Measurements from ENCODE around the gene ARID1B.

The ARID1B gene

DNA sequence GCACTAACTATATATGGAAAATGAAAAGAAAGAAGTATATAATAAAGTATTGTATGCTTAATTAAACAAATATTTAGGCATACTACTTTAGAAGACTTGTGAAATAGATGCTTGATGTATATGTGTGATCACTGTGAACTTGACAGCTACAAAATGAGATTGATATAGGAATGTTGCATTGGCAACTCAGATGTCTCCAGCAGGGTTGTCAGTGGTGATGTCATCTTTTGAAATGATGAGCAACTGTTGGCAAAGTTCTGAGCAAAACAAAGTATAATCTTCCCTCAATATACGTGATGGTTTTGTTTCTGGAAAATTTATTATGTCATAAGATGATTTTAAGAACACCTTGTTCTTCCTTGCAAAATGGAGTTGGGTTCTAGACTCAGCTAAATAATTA, 133.8 kb downstream of the ARID1B start:
- DNase-seq = no peak

- no peak for DNase-seq
These were observed 134.4 kb downstream of the ARID1B start for GRCh38 chr6:156911581-156911980.

DNA sequence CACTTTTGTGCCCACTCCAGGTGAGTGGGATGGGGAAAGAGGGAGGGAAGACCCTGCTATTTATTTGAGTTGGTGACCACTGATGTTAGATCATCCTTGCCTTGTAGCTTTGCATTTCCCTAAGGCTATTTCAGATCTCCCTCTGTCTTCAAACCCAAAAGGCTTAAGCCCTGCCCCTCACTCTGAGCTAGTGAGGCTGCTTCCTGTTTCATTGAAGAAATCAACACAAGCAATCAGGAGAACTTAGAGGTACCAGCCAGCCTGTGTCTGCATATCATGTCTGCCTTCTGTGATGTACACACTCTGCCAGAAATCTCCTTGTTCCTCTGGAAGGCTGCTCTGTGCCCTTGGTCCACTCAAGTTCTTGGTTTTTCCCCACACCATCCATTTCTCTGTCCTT, 135.3 kb downstream of the ARID1B start:
- no peak for DNase-seq

- DNase-seq = no peak
These were observed 137.0 kb downstream of the ARID1B start for GRCh38 chr6:156914181-156914580.

- no peak for DNase-seq
These were observed 139.1 kb downstream of the ARID1B start for GRCh38 chr6:156916130-156916801.

- no peak for DNase-seq
These were observed 140.0 kb downstream of the ARID1B start for GRCh38 chr6:156917213-156917612.

GRCh38 chr6:156918647-156919046, 141.5 kb downstream of the ARID1B start:
- DNase-seq = no peak

DNA sequence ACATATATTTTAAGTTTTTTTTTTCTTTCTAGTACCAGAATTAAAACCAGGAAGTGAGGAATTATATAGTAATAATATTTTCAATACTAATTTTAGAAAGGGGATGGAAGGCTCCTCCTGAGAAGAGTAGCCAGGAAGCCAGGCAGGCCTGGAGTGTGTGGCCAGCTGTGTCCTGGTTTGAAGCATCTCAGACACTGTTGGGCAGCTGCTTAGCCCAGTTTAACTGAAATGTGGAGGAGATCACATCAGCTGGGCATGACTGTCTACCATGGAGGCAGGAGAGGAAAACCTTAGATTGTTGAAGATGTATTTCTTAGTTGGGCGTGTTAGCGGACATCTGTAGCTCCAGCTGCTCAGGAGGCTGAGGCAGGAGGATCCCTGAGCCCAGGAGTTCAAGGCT, 142.2 kb downstream of the ARID1B start:
- DNase-seq = no peak

DNA sequence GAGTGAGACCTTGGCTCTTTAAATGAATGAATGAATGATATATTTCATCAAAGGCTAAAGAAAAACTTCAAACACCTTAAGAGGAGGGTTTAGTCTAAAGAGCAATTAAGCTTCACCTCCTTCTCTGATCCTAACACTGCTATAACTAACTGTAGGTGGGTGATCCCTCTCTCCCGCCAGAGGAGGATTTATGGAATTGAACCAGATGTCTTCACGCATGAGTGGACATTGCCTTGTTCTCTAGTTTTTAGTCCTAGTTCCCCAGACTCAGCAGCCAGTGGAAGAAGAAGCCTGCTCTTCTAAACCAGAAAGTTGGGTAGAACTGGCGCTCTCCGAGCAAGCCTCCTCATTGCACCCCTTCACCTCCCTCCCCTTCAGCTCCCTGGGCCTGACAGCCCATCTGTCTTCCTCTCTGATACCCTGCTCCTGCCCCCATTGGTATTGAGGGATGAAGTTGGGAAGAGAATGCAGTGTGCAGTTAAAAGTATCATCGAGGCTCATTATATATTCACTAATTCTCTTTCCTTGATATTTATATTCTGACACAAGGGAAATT, 142.7 kb downstream of the ARID1B start:
- no peak for DNase-seq

DNA sequence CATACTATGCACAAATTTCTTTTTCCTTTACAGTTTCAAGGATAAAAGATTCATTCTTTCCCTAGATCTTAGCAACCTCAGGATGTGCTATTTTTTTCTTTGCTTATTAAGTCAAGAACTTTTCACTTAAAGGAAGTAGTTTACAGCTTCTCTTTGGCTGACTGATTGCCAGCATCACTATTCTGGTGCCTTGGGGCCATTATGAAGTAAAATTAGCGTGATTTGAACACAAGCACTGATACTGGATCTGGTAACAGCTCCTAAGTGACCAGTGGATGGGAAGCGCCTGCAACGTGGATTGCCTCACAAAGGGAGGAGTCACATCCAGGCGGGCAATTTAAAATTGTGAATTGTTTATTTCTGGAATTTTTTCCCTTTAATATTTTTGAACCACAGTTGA, 147.1 kb downstream of the ARID1B start:
- no peak for DNase-seq

DNA sequence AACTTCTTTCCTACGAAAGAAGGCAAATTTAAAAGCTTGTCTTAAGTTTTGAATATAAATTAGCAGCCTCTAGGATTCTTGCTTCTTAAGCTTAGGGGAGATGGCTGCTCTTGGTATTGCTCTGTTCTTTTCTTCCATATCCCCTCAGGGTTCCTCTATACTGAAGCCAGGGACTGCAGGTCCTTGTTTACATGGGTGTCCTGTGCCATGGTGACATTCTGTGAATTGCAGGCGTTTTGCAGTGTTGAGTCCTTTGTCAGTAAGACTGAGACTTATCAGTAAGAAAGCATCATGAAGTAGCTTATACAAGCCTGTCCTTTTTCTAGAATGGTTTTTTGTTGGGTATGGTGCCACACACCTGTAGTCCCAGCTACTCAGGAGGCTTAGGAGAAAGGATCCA, 147.8 kb downstream of the ARID1B start:
- DNase-seq = no peak

GRCh38 chr6:156925718-156926607, 148.8 kb downstream of the ARID1B start:
- DNase-seq = no peak

DNA sequence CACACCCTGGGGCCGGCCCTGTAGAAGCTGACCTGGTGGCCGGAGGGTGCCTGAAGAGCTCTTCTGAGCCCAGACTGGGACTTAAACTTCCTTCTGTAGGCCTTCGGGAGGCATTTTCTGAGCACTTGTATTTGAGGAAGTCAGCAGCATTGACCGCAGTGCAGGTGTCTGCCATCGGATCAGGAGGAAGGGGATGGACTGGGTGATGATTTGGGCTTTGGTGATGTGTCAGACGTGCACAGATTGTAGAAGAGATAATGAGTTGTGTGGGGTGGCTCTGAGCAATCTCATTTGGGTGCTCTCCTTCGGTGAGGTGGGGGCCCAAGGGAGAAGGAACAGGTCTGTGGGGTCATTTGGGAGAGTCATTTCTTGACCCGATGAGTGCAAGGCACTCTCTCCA, 150.9 kb downstream of the ARID1B start:
- peak; percentile 4 for DNase-seq

DNA sequence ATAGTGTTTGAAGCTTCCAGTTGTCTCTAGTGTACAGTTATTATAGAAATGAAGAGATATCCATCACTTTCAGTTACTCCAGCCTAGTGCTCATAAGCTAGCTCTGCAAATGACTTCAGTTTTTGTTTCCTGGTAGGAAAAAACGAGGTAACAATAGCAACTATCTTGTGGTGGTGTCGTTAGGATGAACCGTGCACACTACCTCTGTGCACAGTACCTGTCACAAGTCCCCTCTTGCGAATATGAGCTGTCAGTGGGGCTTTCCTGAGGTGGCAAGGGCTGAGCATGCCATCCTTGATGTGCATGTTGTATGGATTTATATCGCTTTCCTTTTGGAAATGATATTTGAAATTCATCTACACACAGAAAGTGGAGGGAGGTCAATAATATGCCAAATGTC, 151.8 kb downstream of the ARID1B start:
- DNase-seq = peak; percentile 8

- DNase-seq = no peak
These were observed 154.1 kb downstream of the ARID1B start for GRCh38 chr6:156931283-156931682.

GRCh38 chr6:156933201-156934068, 156.3 kb downstream of the ARID1B start:
- no peak for DNase-seq

DNA sequence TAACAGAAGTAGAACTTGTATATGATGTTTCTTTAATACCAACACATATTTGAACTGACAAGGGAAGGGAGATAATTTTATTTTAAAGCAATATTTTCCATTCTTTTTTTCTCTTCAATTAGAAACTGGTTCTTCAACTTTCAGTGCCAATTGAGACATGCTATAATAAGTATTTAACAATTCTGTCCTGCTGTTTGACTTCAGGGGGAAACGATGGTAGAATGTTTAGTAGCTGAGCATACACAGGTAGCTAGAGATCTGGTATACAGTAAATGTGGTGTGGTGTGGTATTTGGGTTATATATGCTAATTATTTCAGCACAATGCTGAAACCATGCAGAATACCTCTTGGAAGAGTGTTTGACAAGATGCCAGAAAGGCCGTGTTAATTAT, 156.9 kb downstream of the ARID1B start:
- DNase-seq = no peak

GRCh38 chr6:156935000-156935399, 157.8 kb downstream of the ARID1B start:
- DNase-seq = no peak

- no peak for DNase-seq
These were observed 161.0 kb downstream of the ARID1B start for GRCh38 chr6:156938143-156938542.

GRCh38 chr6:156940221-156940620, 163.0 kb downstream of the ARID1B start:
- DNase-seq = no peak

GRCh38 chr6:156942266-156942665, 165.1 kb downstream of the ARID1B start:
- DNase-seq = no peak

GRCh38 chr6:156943166-156943565, 166.0 kb downstream of the ARID1B start:
- DNase-seq = no peak

DNA sequence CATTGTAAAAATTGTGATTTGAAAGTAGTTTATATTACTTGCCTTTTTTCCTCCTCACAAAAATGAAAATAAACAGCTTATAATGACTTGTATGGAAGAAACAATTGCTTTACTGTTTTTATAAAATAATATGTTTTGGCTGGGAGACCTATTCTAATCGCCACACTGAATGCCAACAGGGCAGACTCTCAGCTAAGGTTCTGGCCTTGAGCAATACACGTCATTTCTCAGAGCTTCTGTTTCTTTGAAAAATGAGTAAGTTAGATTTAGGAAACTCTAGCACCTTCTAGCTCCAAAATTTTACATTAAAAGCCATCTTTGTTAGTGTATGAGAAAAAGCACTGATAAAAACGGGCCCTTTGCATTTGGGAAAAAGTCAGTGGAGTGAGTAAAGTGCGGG, 166.6 kb downstream of the ARID1B start:
- no peak for DNase-seq

Measured in activated CD4-positive, alpha-beta T cell treated with anti-CD3 and anti-CD28 coated beads, Interleukin-2, amount 50 U/mL, for 16 hours (primary cell).